RKO (cell line): ENCODE results near the gene USP15.

Experiments
- DNase-seq: peaks from one replicate; pipeline ENCODE4 v3.0.0-alpha.2; 2016; ENCODE audit warnings: low spot score

The USP15 gene

GRCh38 chr12:62371661-62372060 is 111.5 kb downstream of the USP15 start:
- no peak for DNase-seq

DNA sequence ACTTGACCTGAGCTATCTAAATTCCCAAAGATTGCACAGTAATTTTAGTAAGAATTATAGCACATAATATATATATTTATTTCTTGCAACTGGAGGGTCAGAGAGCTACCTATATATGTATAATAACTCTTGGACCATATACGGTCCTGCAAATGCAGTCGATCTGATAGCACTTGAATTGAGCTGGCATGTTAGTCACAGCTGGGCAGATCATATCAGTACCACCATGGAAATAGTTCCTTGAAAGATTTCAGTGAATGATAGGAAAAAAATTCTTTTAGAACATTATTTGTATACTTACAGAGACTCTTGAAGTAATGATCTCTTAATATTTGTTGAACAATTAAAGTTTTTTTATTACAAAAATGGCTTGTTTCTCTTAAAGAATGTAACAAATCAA is 111.9 kb downstream of the USP15 start:
- DNase-seq = no peak

GRCh38 chr12:62372825-62373224 is 112.6 kb downstream of the USP15 start:
- DNase-seq = no peak

- no peak for DNase-seq
These were observed 115.4 kb downstream of the USP15 start for GRCh38 chr12:62375603-62376002.

GRCh38 chr12:62379026-62379722 is 119.0 kb downstream of the USP15 start:
- no peak for DNase-seq

DNA sequence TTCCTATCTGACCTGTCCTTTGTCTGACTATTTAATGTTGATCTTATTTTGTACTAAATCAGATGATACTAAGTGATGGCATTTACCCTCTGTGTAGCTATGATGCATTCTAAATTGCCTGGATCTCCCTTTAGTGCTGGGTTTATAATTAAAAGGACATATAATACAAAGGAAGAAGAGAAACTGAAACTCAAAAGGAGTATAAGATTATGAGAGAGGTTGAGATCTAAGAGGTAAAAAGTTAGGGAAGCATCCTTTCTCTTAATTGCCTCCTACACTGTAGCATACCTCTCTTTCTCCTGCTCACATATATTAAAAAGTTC is 119.5 kb downstream of the USP15 start:
- no peak for DNase-seq

DNA sequence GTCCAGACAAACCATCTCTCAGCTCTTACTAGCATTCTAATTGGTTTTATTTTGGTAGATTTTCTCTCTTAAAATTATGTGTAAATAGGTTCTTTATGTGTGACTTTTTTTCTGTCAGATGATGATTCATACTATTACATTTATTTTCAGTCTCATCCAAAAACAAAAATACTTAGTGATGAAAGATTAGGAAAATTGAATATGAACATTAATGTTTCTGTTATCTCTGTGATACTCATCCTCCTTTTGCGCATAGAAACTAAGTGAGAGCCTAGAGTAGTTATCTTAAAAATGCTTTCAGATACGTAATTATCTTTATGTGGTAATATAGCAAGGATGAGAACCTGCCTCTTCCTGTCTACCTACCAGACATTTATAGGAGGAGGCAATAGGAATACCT is 122.3 kb downstream of the USP15 start:
- DNase-seq = no peak

- DNase-seq = no peak
These were observed 136.5 kb downstream of the USP15 start for GRCh38 chr12:62396750-62397149.

- no peak for DNase-seq
These were observed 139.9 kb downstream of the USP15 start for GRCh38 chr12:62400135-62400534.

DNA sequence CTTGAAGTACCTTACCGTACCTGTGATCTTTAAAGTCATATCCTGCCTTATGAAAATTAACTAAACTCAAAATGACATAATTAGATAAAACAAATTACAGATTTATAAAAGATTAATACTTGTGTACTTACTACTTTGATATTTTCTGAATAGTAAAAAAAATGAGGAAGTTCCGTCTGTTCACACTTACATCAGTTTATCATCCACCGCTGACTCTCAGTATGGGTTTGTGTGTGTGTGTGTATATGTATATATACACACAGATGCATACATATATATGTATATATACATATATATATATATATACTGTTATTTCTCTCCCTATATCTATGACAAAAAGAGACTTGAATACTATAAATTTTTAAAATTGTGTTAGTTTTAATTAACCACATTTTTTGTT is 141.4 kb downstream of the USP15 start:
- DNase-seq = no peak

- no peak for DNase-seq
These were observed 142.8 kb downstream of the USP15 start for GRCh38 chr12:62403031-62403430.

DNA sequence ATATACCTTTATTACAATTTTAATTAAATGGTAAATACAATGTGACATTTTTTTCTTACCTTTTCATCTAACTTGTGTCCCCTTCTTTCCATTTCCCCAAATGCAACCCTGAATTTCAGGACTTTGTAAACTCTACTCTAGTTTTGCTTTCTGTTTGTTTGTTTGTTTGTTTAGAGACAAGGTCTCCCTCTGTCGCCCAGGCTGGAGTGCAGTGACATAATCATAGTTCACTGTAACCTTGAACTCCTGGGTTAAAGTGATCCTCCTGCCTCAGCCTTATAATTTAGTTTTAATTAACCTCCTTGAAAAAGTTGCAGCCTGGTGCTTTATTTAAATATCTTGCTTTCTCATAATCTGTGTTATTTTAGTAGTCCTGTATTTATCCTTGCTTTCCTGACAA is 147.4 kb downstream of the USP15 start:
- DNase-seq = no peak

DNA sequence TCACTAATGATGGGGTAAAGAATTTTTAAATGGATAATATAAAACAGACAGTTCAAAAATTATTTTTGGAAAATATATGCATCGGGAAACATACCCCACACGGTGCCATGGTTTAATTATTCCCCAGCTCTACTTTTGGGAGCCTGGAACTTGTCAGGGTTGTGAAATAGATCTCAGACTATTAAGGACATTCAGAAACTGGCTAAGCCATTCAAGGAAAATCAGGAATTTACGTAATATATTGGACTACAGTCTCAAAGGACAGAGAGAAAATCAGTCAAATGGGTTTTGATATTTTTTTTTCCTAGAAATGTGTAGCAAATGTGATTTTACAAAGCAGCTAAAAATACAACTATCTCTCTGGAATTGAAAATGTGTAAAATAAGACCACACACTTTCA is 148.9 kb downstream of the USP15 start:
- DNase-seq = no peak

DNA sequence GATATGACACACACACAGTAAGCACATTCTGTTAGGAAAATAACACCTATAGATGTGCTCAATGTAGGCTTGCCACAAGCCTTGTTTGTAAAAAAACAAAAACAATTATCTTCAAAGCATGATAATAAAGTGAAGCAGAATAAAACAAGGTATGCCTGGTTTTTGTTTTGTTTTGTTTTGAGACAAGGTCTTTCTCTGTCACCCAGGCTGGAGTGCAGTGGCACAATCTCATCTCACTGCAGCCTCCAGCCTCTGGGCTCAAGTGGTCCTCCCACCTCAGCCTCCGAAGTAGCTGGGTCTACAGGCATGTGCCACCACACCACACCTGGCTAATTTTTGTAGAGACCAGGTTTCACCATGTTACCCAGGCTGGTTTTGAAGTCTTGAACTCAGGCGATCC is 154.0 kb downstream of the USP15 start:
- no peak for DNase-seq

DNA sequence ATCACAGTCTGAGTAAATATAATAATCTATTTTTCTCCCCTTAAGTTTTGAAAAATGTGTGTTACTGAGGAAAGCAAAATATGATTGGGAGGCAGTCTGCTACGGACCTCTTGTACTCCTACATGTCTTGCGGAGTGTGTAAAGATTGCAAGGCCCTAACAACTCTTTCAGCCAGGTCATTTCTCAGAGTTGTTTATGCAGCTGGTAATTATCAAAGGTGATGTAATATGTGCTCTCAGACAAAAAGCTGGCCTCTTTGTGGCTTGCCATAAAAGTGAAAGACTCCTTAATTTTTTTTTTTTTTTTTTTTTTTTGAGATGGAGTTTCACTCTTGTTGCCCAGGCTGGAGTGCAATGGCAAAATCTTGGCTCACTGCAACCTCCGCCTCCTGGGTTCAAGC is 165.9 kb downstream of the USP15 start:
- no peak for DNase-seq

DNA sequence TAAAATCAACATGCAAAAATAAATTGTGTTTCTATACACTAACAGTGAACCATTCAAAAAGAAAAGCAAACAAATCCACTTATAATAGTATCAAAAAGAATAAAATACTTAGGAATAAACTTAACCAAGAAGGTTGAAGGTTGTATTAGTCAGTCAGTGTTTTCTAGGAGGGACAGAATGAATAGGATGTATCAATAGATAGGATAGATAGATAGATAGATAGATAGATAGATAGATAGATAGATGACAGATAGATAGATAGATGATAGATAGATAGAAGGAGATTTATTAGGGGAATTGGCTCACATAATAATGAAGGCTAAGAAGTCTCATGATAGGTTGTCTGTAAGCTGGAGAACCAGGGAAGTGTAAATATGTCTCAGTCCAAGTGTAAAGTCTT is 169.3 kb downstream of the USP15 start:
- no peak for DNase-seq

DNA sequence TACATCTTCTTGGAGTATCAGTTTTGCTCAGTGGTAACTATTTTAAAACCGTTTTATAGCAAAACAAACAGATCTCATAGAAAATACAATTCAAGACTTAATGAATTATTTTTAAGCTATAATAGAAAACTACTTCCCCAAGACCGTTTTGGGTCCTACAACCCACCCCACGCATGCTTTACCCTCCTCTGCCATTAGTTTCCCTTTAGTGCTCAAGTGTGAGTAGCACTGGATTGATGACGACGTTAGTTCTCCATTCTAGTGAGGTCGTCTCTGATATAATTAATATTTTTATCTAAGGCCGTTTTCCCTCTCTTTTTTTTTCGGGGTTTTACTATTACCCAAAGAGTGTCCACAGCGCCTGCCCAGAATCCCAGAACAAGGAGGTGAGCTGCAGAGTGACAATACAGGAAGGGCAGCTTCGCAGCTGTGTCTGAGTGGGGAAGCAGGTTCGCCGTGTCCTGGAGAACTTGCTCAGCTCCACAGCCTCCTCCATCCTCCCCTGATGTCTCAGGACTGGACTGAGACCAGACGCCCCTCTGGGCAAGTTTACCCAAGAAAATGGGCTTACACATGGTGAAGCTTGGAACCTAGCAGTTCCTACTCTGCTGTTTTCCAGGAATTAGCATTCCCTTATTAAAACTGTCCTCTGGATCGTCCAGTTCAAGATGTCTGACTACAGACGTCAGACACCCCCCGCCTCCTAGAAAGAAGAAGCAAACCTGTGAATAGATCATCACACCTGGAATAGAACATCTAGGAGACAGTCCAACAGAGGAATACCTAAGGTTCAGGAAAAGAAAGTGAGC is 174.5 kb downstream of the USP15 start:
- no peak for DNase-seq

GRCh38 chr12:62435303-62436163 is 175.3 kb downstream of the USP15 start:
- DNase-seq = no peak

GRCh38 chr12:62436164-62436503 is 175.9 kb downstream of the USP15 start:
- DNase-seq = no peak

- peak; percentile 69 for DNase-seq
These were observed 178.0 kb downstream of the USP15 start for GRCh38 chr12:62438098-62438692.

- DNase-seq = no peak
These were observed 186.7 kb downstream of the USP15 start for GRCh38 chr12:62446754-62447452.

- no peak for DNase-seq
These were observed 188.2 kb downstream of the USP15 start for GRCh38 chr12:62448436-62448835.
